HepG2 (cell line): ENCODE results near the gene LRRC39. TPM values are rescaled to one million over a fixed set of nuclear protein-coding genes. Genes with fewer than 3 reads are reported as not detected.
A peak's percentile ranks its signal among the peaks of the same experiment; 100 is the strongest.

ENCODE experiments used
- ATAC-seq: fragments of 200-7000 bp; cut with Tn5 transposase; 3 replicates; pipeline ENCODE4 v1.9.1; 2020; ENCODE audit warnings: mild to moderate bottlenecking, moderate library complexity
- BruUV-seq: library from RNA; stranded (reverse); fragments of 400-500 nt; replicated peaks from 2 replicates; lab custom pipeline; 2021; lab: Mats Ljungman, UMichigan
- CTCF ChIA-PET: fragments of 300-600 bp; formaldehyde crosslinking; extraction: SDS; loops from one replicate; lab custom pipeline; 2021; ENCODE audit warnings: low total read pairs, inconsistent platforms, low intra/inter-chr PET ratio; lab: Yijun Ruan, JAX
- POLR2A ChIA-PET: fragments of 350-600 bp; sonication (Branson Sonifier 250); formaldehyde crosslinking; loops from one replicate; lab custom pipeline; 2020; ENCODE audit warnings: antibody characterized with exemption, inconsistent platforms; lab: Yijun Ruan, JAX
- DNase-seq: peaks from one replicate; pipeline ENCODE4 v3.0.0-alpha.2; 2015; ENCODE audit warnings: low spot score
- FAIRE-seq: peaks from 3 replicates; lab custom pipeline; 2011; peaks lifted over from hg19 to GRCh38; lab: Jason Lieb, UNC
- H2AFZ ChIP-seq: one replicate; pipeline ENCODE4 v1.6.1; 2011; ENCODE audit warnings: low read length, inconsistent platforms
- H3K27ac ChIP-seq: fragments of 300-600 bp; 3 replicates; pipeline ENCODE4 v1.8.0; 2011; ENCODE audit warnings: mixed run types, mild to moderate bottlenecking, mixed read lengths, low read length, inconsistent platforms; ENCODE audit not compliant: insufficient read depth; ENCODE audit errors: extremely low read length
- H3K27me3 ChIP-seq, 2 experiments: fragments of 200-600 bp in 1 of 2; 2 replicates in 1 of 2; 3 replicates in 1 of 2; pipeline versions ENCODE4 v1.6.0 to v1.8.0; 2011; ENCODE audit warnings: low read length in 2 of 2, mild to moderate bottlenecking in 2 of 2, moderate library complexity in 2 of 2, inconsistent platforms in 1 of 2; ENCODE audit not compliant: insufficient read depth in 2 of 2, control insufficient read depth in 1 of 2
- H3K36me3 ChIP-seq, 2 experiments: fragments of 200-600 bp in 1 of 2; replicated peaks in 1 of 2; 2 replicates in 1 of 2; 3 replicates in 1 of 2; pipeline versions ENCODE4 v1.5.1 to v1.8.0; 2011; ENCODE audit warnings: low read length in 2 of 2, inconsistent platforms in 1 of 2; ENCODE audit not compliant: insufficient read depth in 2 of 2, control insufficient read depth in 1 of 2
- H3K4me1 ChIP-seq: 2 replicates; pipeline ENCODE4 v1.5.1; 2012; ENCODE audit warnings: low read length, inconsistent platforms; ENCODE audit not compliant: insufficient read depth
- H3K4me2 ChIP-seq: 2 replicates; pipeline ENCODE4 v1.6.0; 2011; ENCODE audit warnings: low read depth, low read length, inconsistent platforms
- H3K4me3 ChIP-seq, 3 experiments: fragments of 200-600 bp in 1 of 3; sonication (generic), shearing (Covaris generic) in 1 of 3; replicated peaks in 1 of 3; 2 replicates each; pipeline ENCODE4 v1.5.1; 2011 to 2016; ENCODE audit warnings: low read length in 3 of 3, inconsistent platforms in 2 of 3, low read depth in 2 of 3, mild to moderate bottlenecking in 2 of 3, control low read depth in 1 of 3, mixed read lengths in 1 of 3; ENCODE audit not compliant: insufficient read depth in 1 of 3
- H3K79me2 ChIP-seq: one replicate; pipeline ENCODE4 v1.6.1; 2011; ENCODE audit warnings: low read length, inconsistent platforms; ENCODE audit not compliant: insufficient read depth
- H3K9ac ChIP-seq: 2 replicates; pipeline ENCODE4 v1.6.0; 2011; ENCODE audit warnings: mild to moderate bottlenecking, low read depth, low read length, inconsistent platforms; ENCODE audit not compliant: insufficient read depth
- H3K9me3 ChIP-seq: 2 replicates; pipeline ENCODE4 v1.5.1; 2012; ENCODE audit warnings: mild to moderate bottlenecking, low read length
- H4K20me1 ChIP-seq: 2 replicates; pipeline ENCODE4 v1.6.0; 2011; ENCODE audit warnings: inconsistent platforms, mild to moderate bottlenecking, low read length, moderate library complexity; ENCODE audit not compliant: insufficient read depth
- BCL6 ChIP-seq: IDR thresholded peaks from 2 replicates; pipeline ENCODE4 v1.6.1; 2016; ENCODE audit warnings: missing genetic modification reagents, missing compliant biosample characterization
- GATAD2A ChIP-seq: IDR thresholded peaks from 2 replicates; pipeline ENCODE4 v1.6.1; 2016
- HHEX ChIP-seq: IDR thresholded peaks from 2 replicates; pipeline ENCODE4 v1.6.1; 2016; ENCODE audit warnings: control low read depth
- HOXD1 ChIP-seq: sonication (generic); formaldehyde crosslinking; IDR thresholded peaks from 2 replicates; pipeline ENCODE4 v1.5.0; 2020; ENCODE audit warnings: missing genetic modification reagents
- IRF2 ChIP-seq: IDR thresholded peaks from 2 replicates; pipeline ENCODE4 v1.6.1; 2018; ENCODE audit warnings: missing genetic modification reagents, missing compliant biosample characterization
- KDM5B ChIP-seq: sonication (generic); formaldehyde crosslinking; IDR thresholded peaks from 2 replicates; pipeline ENCODE4 v1.4.0; 2020; ENCODE audit warnings: missing genetic modification reagents, mild to moderate bottlenecking, borderline replicate concordance
- KLF13 ChIP-seq: sonication (generic); formaldehyde crosslinking; IDR thresholded peaks from 2 replicates; pipeline ENCODE4 v1.4.0; 2020; ENCODE audit warnings: mild to moderate bottlenecking, missing genetic modification reagents
- MED1 ChIP-seq: sonication (generic); formaldehyde crosslinking; IDR thresholded peaks from 2 replicates; pipeline ENCODE4 v1.4.0; 2020; ENCODE audit warnings: missing genetic modification reagents
- MIXL1 ChIP-seq: IDR thresholded peaks from 2 replicates; pipeline ENCODE4 v1.6.1; 2016
- NFYB ChIP-seq: sonication (generic); formaldehyde crosslinking; IDR thresholded peaks from 2 replicates; pipeline ENCODE4 v1.4.0; 2020; ENCODE audit warnings: missing genetic modification reagents
- PPARG ChIP-seq: conservative IDR thresholded peaks from 2 replicates; pipeline ENCODE4 v1.6.1; 2016; ENCODE audit warnings: missing biosample characterization, missing genetic modification reagents
- RXRA ChIP-seq: sonication (generic); formaldehyde crosslinking; IDR thresholded peaks from 2 replicates; pipeline ENCODE4 v1.5.1; 2020; ENCODE audit warnings: missing genetic modification reagents
- SAP130 ChIP-seq: IDR thresholded peaks from 2 replicates; pipeline ENCODE4 v1.6.1; 2016; ENCODE audit warnings: low read depth
- SMYD3 ChIP-seq: sonication (generic); formaldehyde crosslinking; IDR thresholded peaks from 2 replicates; pipeline ENCODE4 v1.8.1; 2023; ENCODE audit warnings: mild to moderate bottlenecking, missing genetic modification reagents
- ZBTB20 ChIP-seq: sonication (generic); formaldehyde crosslinking; IDR thresholded peaks from 2 replicates; pipeline ENCODE4 v1.8.1; 2023; ENCODE audit warnings: missing genetic modification reagents, low read depth, mild to moderate bottlenecking, borderline replicate concordance
- ZNF124 ChIP-seq: sonication (generic); formaldehyde crosslinking; IDR thresholded peaks from 2 replicates; pipeline ENCODE4 v1.4.0; 2020; ENCODE audit warnings: missing genetic modification reagents
- ZNF577 ChIP-seq: sonication (generic); formaldehyde crosslinking; IDR thresholded peaks from 2 replicates; pipeline ENCODE4 v1.4.0; 2020; ENCODE audit warnings: mild to moderate bottlenecking, low read depth, missing genetic modification reagents, borderline replicate concordance
- ZNF768 ChIP-seq: sonication (generic); formaldehyde crosslinking; IDR thresholded peaks from 2 replicates; pipeline ENCODE4 v1.4.0; 2020; ENCODE audit warnings: missing genetic modification reagents
- ZNF878 ChIP-seq: sonication (generic); formaldehyde crosslinking; IDR thresholded peaks from 2 replicates; pipeline ENCODE4 v1.8.1; 2023; ENCODE audit warnings: mild to moderate bottlenecking, missing genetic modification reagents, moderate library complexity
- ZSCAN9 ChIP-seq: IDR thresholded peaks from 2 replicates; pipeline ENCODE4 v1.6.1; 2016; ENCODE audit warnings: borderline replicate concordance
- WGBS: methylation state at CpG from one replicate; pipeline ENCODE4 v1.1.6; 2017; ENCODE audit warnings: low lambda C conversion rate; 5-methylcytosine and 5-hydroxymethylcytosine counted together
- in situ Hi-C: cut with HindIII; loops from 2 replicates; pipeline ENCODE4 v1.10.0; 2017; ENCODE audit warnings: low pct_unique_long_range_greater_than_20kb; ENCODE audit not compliant: extremely low pct_ligation_motif_present
- intact Hi-C: fragments of 100-400 bp; cut with micrococcal nuclease; formaldehyde crosslinking; loops from one replicate; pipeline ENCODE4 v1.10.0; 2022; ENCODE audit not compliant: unreplicated experiment
- polyA plus RNA-seq, 8 experiments: library from polyadenylated mRNA; depleted of rRNA in 3 of 8; stranded (reverse) in 7 of 8; unstranded in 1 of 8; fragments of >200 nt; fragmentation: Illumina TruSeq in 4 of 8; extraction: Trizol in 4 of 8; gene quantifications; 2 replicates each; pipeline versions ENCODE4 v1.2.1 to v1.2.3, GENCODE V29; 2011 to 2016; ENCODE audit warnings: low read depth in 4 of 8, missing spikeins in 1 of 8, mixed read lengths in 1 of 8; ENCODE audit not compliant: insufficient read depth in 1 of 8
- total RNA-seq, 5 experiments: library from RNA; depleted of rRNA; stranded (reverse); fragments of >200 nt; fragmentation: Illumina TruSeq; extraction: Trizol; gene quantifications; 2 replicates each; pipeline ENCODE4 v1.2.3, GENCODE V29; 2016; ENCODE audit warnings: low read depth in 1 of 5
- TF ChIP-seq, protein P1 (sequence below): IDR thresholded peaks from 2 replicates; pipeline ENCODE4 v1.6.1; 2016; ENCODE audit warnings: mild to moderate bottlenecking
- TF ChIP-seq, protein P2 (sequence below): sonication (generic); formaldehyde crosslinking; IDR thresholded peaks from 2 replicates; pipeline ENCODE4 v1.5.1; 2020; ENCODE audit warnings: missing genetic modification reagents, mild to moderate bottlenecking, borderline replicate concordance
- TF ChIP-seq, protein P3 (sequence below): IDR thresholded peaks from 2 replicates; pipeline ENCODE4 v1.6.1; 2012; ENCODE audit warnings: low read depth, low read length, improper control_type of control experiment

LRRC39 gene
- total and polyA plus RNA-seq, 2 of the 13 experiments (the other 11 are each of a cell fraction or from before 2014, with no cell fraction given) = 0.07 to 0.32 TPM

DNA sequence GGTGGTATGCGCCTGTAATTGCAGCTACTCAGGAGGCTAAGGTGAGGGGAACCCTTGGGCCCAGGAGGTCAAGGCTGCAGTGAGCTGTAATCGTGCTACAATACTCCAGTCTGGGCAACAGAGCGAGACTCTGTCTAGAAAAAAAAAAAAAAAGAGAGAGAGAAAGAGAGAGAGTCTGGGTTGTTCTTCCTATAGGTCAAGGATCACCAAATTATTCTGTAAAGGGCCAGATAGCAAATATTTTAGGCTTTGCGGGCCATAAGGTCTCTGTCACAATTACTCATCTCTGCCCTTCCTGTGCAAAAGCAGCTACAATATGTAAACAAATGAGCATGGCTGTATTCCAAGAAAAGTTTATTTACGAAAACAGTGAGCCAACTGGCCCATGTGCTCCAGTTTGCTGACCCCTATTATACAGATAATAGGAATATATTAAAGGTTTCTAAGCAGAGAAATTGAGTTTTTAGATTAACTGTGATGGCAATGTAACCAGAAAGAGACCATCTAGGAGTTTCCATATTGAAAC is 47.4 kb downstream of the LRRC39 start:
- Histone ChIP-seq H3K79me2 (peaks cover 65% of the 10 kb centered on the region), H3K9me3 (no peaks in the 10 kb centered on the region), H3K4me2 (peak overlapping the region; percentile 80), H3K4me3 (peak overlapping the region; percentile 17 to 97 (median 95); a peak in 3 of 6 replicates), H3K27me3 (no peaks in the 10 kb centered on the region), H3K27ac (peak overlapping the region; percentile 38), H3K9ac (no peak overlapping the region), H2AFZ (no peak overlapping the region), H4K20me1 (no peaks in the 10 kb centered on the region), H3K4me1 (peaks cover 37% of the 10 kb centered on the region), H3K36me3 (no peaks in the 10 kb centered on the region)
- CTCF ChIA-PET = no interaction called here
- in situ Hi-C loops = no loop called here
- 29% methylated on average over 5 of the region's 5 CpGs for WGBS
- BruUV-seq = no TSS peak
- intact Hi-C loops = loop anchor here (1.0 to 10.0 kb wide), 5 partner anchors 137 to 327 kb away; partner anchors contain the start of genes CDC14A, RTCA and SLC35A3
- FAIRE-seq (no peak), ATAC-seq (peak; percentile 28), DNase-seq (peak; percentile 76)
- POLR2A ChIA-PET = interaction anchor here (1.2 kb wide), 1 partner anchor 161 kb away, joined by 10 read pairs; the partner anchor contains the start of gene SLC35A3
- TF ChIP-seq, protein P1, sequence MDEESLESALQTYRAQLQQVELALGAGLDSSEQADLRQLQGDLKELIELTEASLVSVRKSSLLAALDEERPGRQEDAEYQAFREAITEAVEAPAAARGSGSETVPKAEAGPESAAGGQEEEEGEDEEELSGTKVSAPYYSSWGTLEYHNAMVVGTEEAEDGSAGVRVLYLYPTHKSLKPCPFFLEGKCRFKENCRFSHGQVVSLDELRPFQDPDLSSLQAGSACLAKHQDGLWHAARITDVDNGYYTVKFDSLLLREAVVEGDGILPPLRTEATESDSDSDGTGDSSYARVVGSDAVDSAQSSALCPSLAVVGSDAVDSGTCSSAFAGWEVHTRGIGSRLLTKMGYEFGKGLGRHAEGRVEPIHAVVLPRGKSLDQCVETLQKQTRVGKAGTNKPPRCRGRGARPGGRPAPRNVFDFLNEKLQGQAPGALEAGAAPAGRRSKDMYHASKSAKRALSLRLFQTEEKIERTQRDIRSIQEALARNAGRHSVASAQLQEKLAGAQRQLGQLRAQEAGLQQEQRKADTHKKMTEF (CRISPR knock-in tag) = peak; percentile 67; the same call in 1 of the 2 replicates
- TF ChIP-seq IRF2 (CRISPR knock-in tag) (peak; percentile 40; the same call in 1 of the 2 replicates), ZBTB20 (CRISPR knock-in tag) (peak; percentile 49; the same call in 1 of the 2 replicates), ZNF577 (CRISPR knock-in tag) (no peak), PPARG (peak; percentile 67; the same call in 1 of the 2 replicates), BCL6 (CRISPR knock-in tag) (peak; percentile 33; the same call in 1 of the 2 replicates), KLF13 (CRISPR knock-in tag) (no peak), RXRA (peak; percentile 13; the same call in 1 of the 2 replicates), SMYD3 (no peak), ZNF124 (peak; percentile 57; the same call in 1 of the 2 replicates), MIXL1 (CRISPR knock-in tag) (0 out of 2 replicates have a peak, but pooled peaks have one; percentile 12), HHEX (CRISPR knock-in tag) (peak; percentile 79), MED1 (CRISPR knock-in tag) (peak; percentile 51; the same call in 1 of the 2 replicates), ZNF878 (0 out of 2 replicates have a peak, but pooled peaks have one; percentile 55), ZNF768 (CRISPR knock-in tag) (no peak), HOXD1 (CRISPR knock-in tag) (0 out of 2 replicates have a peak, but pooled peaks have one; percentile 24), ZSCAN9 (0 out of 2 replicates have a peak, but pooled peaks have one; percentile 41), GATAD2A (peak; percentile 50; the same call in 1 of the 2 replicates), NFYB (CRISPR knock-in tag) (no peak), SAP130 (peak; percentile 84), KDM5B (no peak)
- TF ChIP-seq, protein P2, sequence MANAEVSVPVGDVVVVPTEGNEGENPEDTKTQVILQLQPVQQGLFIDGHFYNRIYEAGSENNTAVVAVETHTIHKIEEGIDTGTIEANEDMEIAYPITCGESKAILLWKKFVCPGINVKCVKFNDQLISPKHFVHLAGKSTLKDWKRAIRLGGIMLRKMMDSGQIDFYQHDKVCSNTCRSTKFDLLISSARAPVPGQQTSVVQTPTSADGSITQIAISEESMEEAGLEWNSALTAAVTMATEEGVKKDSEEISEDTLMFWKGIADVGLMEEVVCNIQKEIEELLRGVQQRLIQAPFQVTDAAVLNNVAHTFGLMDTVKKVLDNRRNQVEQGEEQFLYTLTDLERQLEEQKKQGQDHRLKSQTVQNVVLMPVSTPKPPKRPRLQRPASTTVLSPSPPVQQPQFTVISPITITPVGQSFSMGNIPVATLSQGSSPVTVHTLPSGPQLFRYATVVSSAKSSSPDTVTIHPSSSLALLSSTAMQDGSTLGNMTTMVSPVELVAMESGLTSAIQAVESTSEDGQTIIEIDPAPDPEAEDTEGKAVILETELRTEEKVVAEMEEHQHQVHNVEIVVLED (CRISPR knock-in tag) = no peak
- TF ChIP-seq, protein P3, sequence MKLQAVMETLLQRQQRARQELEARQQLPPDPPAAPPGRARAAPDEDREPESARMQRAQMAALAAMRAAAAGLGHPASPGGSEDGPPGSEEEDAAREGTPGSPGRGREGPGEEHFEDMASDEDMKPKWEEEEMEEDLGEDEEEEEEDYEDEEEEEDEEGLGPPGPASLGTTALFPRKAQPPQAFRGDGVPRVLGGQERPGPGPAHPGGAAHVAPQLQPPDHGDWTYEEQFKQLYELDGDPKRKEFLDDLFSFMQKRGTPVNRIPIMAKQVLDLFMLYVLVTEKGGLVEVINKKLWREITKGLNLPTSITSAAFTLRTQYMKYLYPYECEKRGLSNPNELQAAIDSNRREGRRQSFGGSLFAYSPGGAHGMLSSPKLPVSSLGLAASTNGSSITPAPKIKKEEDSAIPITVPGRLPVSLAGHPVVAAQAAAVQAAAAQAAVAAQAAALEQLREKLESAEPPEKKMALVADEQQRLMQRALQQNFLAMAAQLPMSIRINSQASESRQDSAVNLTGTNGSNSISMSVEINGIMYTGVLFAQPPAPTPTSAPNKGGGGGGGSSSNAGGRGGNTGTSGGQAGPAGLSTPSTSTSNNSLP = 0 out of 2 replicates have a peak, but pooled peaks have one; percentile 42
